ENCODE measurements around the gene ENO3. TPM values are rescaled to one million over a fixed set of nuclear protein-coding genes. Genes with fewer than 3 reads are reported as not detected.

ENO3 gene
- total RNA-seq, 1 experiment from 2014 or later, result 23.4 TPM

- Histone ChIP-seq H3K36me3 (ENCODE audit: control insufficient read depth, insufficient read depth, low read length) (peaks cover 6% of the 10 kb centered on the region), H3K27ac (ENCODE audit: low read length) (peak overlapping the region; percentile 93), H3K27me3 (ENCODE audit: control insufficient read depth, insufficient read depth, low read length) (no peaks in the 10 kb centered on the region), H3K4me1 (ENCODE audit: control insufficient read depth, insufficient read depth, low read length) (peaks cover 35% of the 10 kb centered on the region), H3K9me3 (ENCODE audit: control insufficient read depth, insufficient read depth, low read depth, low read length) (no peaks in the 10 kb centered on the region), H3K4me3 (ENCODE audit: low read depth in 2 of 2, low read length in 2 of 2) (peak overlapping the region; percentile 83 to 85)
- ChIA-PET CTCF (no interaction called here), POLR2A (interaction anchor here (0.7 to 1.1 kb wide), 2 partner anchors 18 to 38 kb away, joined by 3 to 4 read pairs; partner anchors contain the start of gene SPAG7)
- TF ChIP-seq, protein P1, sequence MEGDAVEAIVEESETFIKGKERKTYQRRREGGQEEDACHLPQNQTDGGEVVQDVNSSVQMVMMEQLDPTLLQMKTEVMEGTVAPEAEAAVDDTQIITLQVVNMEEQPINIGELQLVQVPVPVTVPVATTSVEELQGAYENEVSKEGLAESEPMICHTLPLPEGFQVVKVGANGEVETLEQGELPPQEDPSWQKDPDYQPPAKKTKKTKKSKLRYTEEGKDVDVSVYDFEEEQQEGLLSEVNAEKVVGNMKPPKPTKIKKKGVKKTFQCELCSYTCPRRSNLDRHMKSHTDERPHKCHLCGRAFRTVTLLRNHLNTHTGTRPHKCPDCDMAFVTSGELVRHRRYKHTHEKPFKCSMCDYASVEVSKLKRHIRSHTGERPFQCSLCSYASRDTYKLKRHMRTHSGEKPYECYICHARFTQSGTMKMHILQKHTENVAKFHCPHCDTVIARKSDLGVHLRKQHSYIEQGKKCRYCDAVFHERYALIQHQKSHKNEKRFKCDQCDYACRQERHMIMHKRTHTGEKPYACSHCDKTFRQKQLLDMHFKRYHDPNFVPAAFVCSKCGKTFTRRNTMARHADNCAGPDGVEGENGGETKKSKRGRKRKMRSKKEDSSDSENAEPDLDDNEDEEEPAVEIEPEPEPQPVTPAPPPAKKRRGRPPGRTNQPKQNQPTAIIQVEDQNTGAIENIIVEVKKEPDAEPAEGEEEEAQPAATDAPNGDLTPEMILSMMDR (IDR thresholded peaks at IDR 0.05), result no peak
- TF ChIP-seq TCF7L2 (IDR thresholded peaks at IDR 0.05; ENCODE audit: low read depth, low read length) (no peak), SIN3A (IDR thresholded peaks at IDR 0.05; ENCODE audit: borderline replicate concordance, insufficient read depth, low read depth, low read length) (no peak), REST (IDR thresholded peaks at IDR 0.05; ENCODE audit: insufficient read depth in 1 of 2, low read depth in 2 of 2, low read length in 1 of 2) (no peak), POLR2AphosphoS5 (IDR thresholded peaks at IDR 0.05; ENCODE audit: low read depth, low read length) (peak; percentile 30; the same call in 1 of the 2 replicates)
- BruUV-seq (replicated peaks), result no TSS peak
- intact Hi-C loops (cut with micrococcal nuclease; ENCODE audit: unreplicated experiment), result no loop called here
- DNase-seq (ENCODE audit: low read depth, low spot score), result no peak
- in situ Hi-C loops (cut with HindIII; ENCODE audit: low pct_unique_long_range_greater_than_20kb, low sequenced_read_pairs), result no loop called here
- peak; percentile 67 for ATAC-seq
Observed at GRCh38 chr17:4948931-4949320, 2.0 kb upstream of the ENO3 start.

DNA sequence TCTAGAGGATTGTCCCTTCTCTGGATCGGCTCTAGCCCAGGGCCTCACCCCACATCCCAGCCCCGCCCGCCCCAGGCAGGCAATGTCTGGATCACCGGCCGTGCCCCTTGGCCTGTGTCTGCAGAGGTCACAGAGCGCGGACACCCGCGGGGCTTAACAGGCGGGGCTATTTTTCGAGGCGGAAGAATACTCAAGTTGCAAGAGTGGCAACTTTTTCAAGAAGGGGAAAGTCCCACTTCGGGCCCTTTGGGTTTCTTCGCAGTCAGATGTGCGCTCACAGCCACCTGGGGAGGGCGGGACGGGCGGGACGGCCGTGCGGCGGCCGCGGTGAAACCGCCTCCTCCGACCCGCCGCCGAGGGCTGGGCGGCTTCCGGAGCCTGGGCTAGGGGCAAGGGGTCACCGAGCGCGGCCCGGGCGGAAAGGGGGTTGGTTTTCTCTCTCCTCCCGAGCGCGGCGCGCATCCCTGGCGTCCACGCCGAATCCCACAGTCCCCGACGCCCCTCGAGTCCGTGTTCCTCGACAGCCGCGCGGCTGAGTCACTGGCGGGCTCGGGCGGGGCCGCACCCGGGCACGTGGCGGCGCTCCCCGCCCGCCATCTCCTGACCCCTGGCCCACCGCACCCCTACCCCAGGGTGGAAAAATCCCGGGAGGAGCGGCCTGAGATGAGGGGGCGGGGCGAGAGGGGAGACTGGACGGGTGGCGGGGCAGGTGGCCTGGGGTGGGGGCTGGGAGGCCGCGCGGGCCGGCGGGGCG is 1.4 kb upstream of the ENO3 start:
- Histone ChIP-seq H3K27me3 (ENCODE audit: control insufficient read depth, insufficient read depth, low read length) (no peaks in the 10 kb centered on the region), H3K4me3 (ENCODE audit: low read depth in 2 of 2, low read length in 2 of 2) (peak overlapping the region; percentile 83 to 85), H3K27ac (ENCODE audit: low read length) (peak overlapping the region; percentile 93), H3K4me1 (ENCODE audit: control insufficient read depth, insufficient read depth, low read length) (peaks cover 29% of the 10 kb centered on the region), H3K36me3 (ENCODE audit: control insufficient read depth, insufficient read depth, low read length) (peaks cover 6% of the 10 kb centered on the region), H3K9me3 (ENCODE audit: control insufficient read depth, insufficient read depth, low read depth, low read length) (no peaks in the 10 kb centered on the region)
- BruUV-seq (replicated peaks), result no TSS peak
- intact Hi-C loops (cut with micrococcal nuclease; ENCODE audit: unreplicated experiment), result no loop called here
- TF ChIP-seq POLR2AphosphoS5 (IDR thresholded peaks at IDR 0.05; ENCODE audit: low read depth, low read length), result peak; percentile 50; the same call in 1 of the 2 replicates
- TF ChIP-seq, protein P1 (IDR thresholded peaks at IDR 0.05), result no peak
- ATAC-seq (peak; percentile 52), DNase-seq (ENCODE audit: low read depth, low spot score) (no peak)
- POLR2A ChIA-PET, result interaction anchor here (0.7 to 1.1 kb wide), 2 partner anchors 18 to 37 kb away, joined by 3 to 4 read pairs; partner anchors contain the start of gene SPAG7
- in situ Hi-C loops (cut with HindIII; ENCODE audit: low pct_unique_long_range_greater_than_20kb, low sequenced_read_pairs), result no loop called here
- CTCF ChIA-PET, result no interaction called here

Data from Panc1 (cell line).